ENCODE data around the gene TEX48.

The TEX48 gene

GRCh38 chr9:114621561-114621960, 60.4 kb downstream of the TEX48 start:
- no peak for DNase-seq (ENCODE audit: low read depth in 2 of 2)

- DNase-seq (ENCODE audit: low read depth in 2 of 2) = no peak
Measured at GRCh38 chr9:114619191-114619761, 62.7 kb downstream of the TEX48 start.

- DNase-seq (ENCODE audit: low read depth in 2 of 2) = no peak
Measured at GRCh38 chr9:114616684-114617520, 65.1 kb downstream of the TEX48 start.

Data from stimulated activated CD4-positive, alpha-beta T cell treated with anti-CD3 and anti-CD28 coated beads, Interleukin-15, amount 100 ng/mL, for 48 hours (primary cell).